Sigmoid colon (tissue), 7 donors: ENCODE data around the gene NCCRP1. TPM values are rescaled to one million over a fixed set of nuclear protein-coding genes. Genes with fewer than 3 reads are reported as not detected.

Experiments used
- DNase-seq: peaks from one replicate; pipeline ENCODE4 v3.0.0-alpha.2; 2019
- H3K27ac ChIP-seq, 4 donors: fragments of 200-600 bp; sonication (generic); one replicate each; pipeline ENCODE4 v1.5.1; 2016 to 2019; ENCODE audit warnings: mild to moderate bottlenecking in 1 of 4
- H3K27me3 ChIP-seq, 3 donors: fragments of 200-600 bp; sonication (generic); one replicate each; pipeline ENCODE4 v1.5.1; 2019; ENCODE audit warnings: mild to moderate bottlenecking in 1 of 3
- H3K36me3 ChIP-seq, 4 donors: fragments of 200-600 bp; sonication (generic); one replicate each; pipeline ENCODE4 v1.5.1; 2016 to 2019
- H3K4me1 ChIP-seq, 4 donors: fragments of 200-600 bp; sonication (generic); one replicate each; pipeline ENCODE4 v1.5.1; 2017 to 2019
- H3K4me3 ChIP-seq, 4 donors: fragments of 200-600 bp; sonication (generic); one replicate each; pipeline ENCODE4 v1.5.1; 2017 to 2019; ENCODE audit warnings: mild to moderate bottlenecking in 2 of 4, moderate library complexity in 1 of 4
- H3K9me3 ChIP-seq, 4 donors: fragments of 200-600 bp in 3 of 4; sonication (generic) in 3 of 4; one replicate each; pipeline versions ENCODE4 v1.5.1 to v1.6.1; 2013 to 2019
- EP300 ChIP-seq, 4 donors: sonication (generic); formaldehyde crosslinking; IDR thresholded peaks; one replicate each; pipeline ENCODE4 v1.6.1; 2017; ENCODE audit warnings: antibody characterized with exemption in 4 of 4
- POLR2A ChIP-seq, 2 donors: fragments of 450-650 bp; IDR thresholded peaks; one replicate each; pipeline ENCODE4 v1.6.1; 2016; ENCODE audit warnings: antibody characterized with exemption in 2 of 2, mild to moderate bottlenecking in 2 of 2, moderate library complexity in 2 of 2
- POLR2AphosphoS5 ChIP-seq, 4 donors: sonication (generic); formaldehyde crosslinking; IDR thresholded peaks; one replicate each; pipeline ENCODE4 v1.6.1; 2017; ENCODE audit warnings: antibody characterized with exemption in 4 of 4
- WGBS, 2 donors: extraction: QIAGEN DNeasy Blood & Tissue Kit; methylation state at CpG; one replicate each; pipeline ENCODE4 v1.1.7; 2013; 5-methylcytosine and 5-hydroxymethylcytosine counted together
- intact Hi-C: fragments of 100-400 bp; cut with DNase I; formaldehyde crosslinking; loops from one replicate; pipeline ENCODE4 v1.15.1; 2023
- polyA plus RNA-seq, 3 donors: library from polyadenylated mRNA; stranded (reverse); fragments of 200-250 nt; gene quantifications; one replicate each; pipeline ENCODE4 v1.2.3, GENCODE V29; 2013
- total RNA-seq, 4 donors: library from RNA; depleted of rRNA; stranded (reverse); fragments of >200 nt; gene quantifications; one replicate each; pipeline ENCODE4 v1.1.0, GENCODE V29; 2016
- TF ChIP-seq, protein P1 (sequence below), 4 experiments: fragments of 450-650 bp in 3 of 4; fragments of 200-600 bp in 1 of 4; IDR thresholded peaks; one replicate each; pipeline ENCODE4 v1.5.1; 2016 to 2019; ENCODE audit warnings: antibody characterized with exemption in 4 of 4, mild to moderate bottlenecking in 3 of 4, moderate library complexity in 2 of 4
- donor health status: healthy with polysubstance abuse.
- donor health status: Bipolar disorder and iron deficiency.
- donor health status: healthy.

Gene NCCRP1
- total and polyA plus RNA-seq, 7 donors, result 0.41 to 0.60 (median 0.52) TPM; not detected in 4

DNA sequence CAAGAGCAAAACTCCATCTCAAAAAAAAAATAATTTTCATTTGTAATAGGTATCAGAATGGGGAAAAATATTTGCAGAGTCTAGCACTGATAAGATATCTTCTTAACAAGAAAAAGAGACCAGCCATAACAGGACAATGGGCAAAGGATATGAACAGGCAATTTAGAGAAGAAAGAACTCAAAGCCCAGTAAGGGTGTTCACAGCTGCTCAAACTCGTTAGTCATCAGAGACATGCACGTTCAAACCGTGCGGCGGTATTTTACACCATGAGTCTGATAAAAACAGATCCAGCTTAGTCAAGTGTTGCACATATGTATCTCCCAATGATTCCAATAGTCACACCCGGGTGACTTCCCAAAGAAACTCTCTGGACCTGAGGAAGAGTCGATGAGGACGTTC is 13.7 kb upstream of the NCCRP1 start:
- H3K27me3 ChIP-seq, result peaks cover 0 to 8% (median 6%) of the 10 kb centered on the region in 3 donors
- no peak overlapping the region for H3K27ac ChIP-seq
- intact Hi-C loops, result no loop called here
- H3K4me1 ChIP-seq, result no peaks in the 10 kb centered on the region
- no peaks in the 10 kb centered on the region for H3K9me3 ChIP-seq
- TF ChIP-seq EP300 (IDR thresholded peaks at IDR 0.05) (no peak), POLR2A (IDR thresholded peaks at IDR 0.05) (no peak), POLR2AphosphoS5 (IDR thresholded peaks at IDR 0.05) (no peak)
- TF ChIP-seq, protein P1, sequence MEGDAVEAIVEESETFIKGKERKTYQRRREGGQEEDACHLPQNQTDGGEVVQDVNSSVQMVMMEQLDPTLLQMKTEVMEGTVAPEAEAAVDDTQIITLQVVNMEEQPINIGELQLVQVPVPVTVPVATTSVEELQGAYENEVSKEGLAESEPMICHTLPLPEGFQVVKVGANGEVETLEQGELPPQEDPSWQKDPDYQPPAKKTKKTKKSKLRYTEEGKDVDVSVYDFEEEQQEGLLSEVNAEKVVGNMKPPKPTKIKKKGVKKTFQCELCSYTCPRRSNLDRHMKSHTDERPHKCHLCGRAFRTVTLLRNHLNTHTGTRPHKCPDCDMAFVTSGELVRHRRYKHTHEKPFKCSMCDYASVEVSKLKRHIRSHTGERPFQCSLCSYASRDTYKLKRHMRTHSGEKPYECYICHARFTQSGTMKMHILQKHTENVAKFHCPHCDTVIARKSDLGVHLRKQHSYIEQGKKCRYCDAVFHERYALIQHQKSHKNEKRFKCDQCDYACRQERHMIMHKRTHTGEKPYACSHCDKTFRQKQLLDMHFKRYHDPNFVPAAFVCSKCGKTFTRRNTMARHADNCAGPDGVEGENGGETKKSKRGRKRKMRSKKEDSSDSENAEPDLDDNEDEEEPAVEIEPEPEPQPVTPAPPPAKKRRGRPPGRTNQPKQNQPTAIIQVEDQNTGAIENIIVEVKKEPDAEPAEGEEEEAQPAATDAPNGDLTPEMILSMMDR (IDR thresholded peaks at IDR 0.05), result no peak
- H3K36me3 ChIP-seq, result peaks cover 0 to 11% (median 9%) of the 10 kb centered on the region in 4 donors
- DNase-seq, result no peak
- H3K4me3 ChIP-seq, result no peak overlapping the region
- WGBS, 2 donors, result 79 to 87% methylated on average over 8 of the region's 8 CpGs

DNA sequence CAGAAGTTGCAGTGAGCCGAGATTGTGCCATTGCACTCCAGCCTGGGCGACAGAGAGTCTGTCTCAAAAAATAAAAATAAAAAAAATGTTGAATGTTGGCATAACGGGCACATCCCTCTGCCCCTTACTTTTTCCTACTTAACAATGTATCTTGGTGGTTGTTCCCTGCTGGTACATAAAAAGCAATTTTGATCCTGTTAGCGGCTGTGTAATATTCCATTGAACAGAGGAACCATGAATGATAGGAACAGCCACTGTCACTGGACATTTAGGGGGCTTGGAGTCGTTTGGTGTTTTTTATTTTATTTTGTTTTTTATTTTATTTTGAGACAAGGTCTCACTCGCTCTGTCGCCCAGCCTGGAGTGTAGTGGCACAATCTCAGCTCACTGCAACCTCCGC is 10.4 kb upstream of the NCCRP1 start:
- Histone ChIP-seq H3K36me3 (no peaks in the 10 kb centered on the region), H3K9me3 (no peaks in the 10 kb centered on the region), H3K4me3 (no peak overlapping the region), H3K4me1 (no peaks in the 10 kb centered on the region), H3K27ac (no peak overlapping the region), H3K27me3 (peaks cover 0 to 20% (median 6%) of the 10 kb centered on the region in 3 donors)
- TF ChIP-seq POLR2AphosphoS5 (IDR thresholded peaks at IDR 0.05) (no peak), POLR2A (IDR thresholded peaks at IDR 0.05) (no peak), EP300 (IDR thresholded peaks at IDR 0.05) (no peak)
- TF ChIP-seq, protein P1 (IDR thresholded peaks at IDR 0.05), result no peak
- intact Hi-C loops, result no loop called here
- 82 to 96% methylated on average over 8 of the region's 8 CpGs for WGBS, 2 donors
- DNase-seq, result no peak

DNA sequence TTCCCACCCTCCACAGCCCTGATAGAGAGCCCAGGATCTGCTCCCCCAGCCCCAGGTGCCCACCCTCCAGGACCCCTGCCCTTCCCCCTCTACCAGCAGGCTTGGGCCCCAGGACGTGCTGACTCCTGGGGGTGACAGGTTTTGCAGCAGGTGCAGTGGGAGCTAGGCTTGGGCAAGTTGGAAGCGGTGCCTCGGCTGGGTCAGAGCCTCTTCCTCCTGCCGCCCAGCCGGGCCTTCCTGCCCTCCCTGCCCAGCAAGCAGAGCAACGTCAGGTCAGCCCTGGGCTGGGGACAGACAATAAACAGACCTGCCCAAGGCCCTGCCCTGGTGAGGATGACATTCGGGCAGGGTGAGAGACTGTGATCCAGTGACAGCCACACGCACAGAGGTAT is 9.2 kb upstream of the NCCRP1 start:
- no peaks in the 10 kb centered on the region for H3K36me3 ChIP-seq
- no peak overlapping the region for H3K27ac ChIP-seq
- H3K4me3 ChIP-seq, result no peak overlapping the region
- 15 to 48% methylated on average over 8 of the region's 8 CpGs for WGBS, 2 donors
- H3K9me3 ChIP-seq, result no peaks in the 10 kb centered on the region
- intact Hi-C loops, result loop anchor here (1.0 kb wide), 2 partner anchors 65 to 141 kb away; no protein-coding TSS in a partner anchor
- no peak for DNase-seq
- H3K4me1 ChIP-seq, result no peaks in the 10 kb centered on the region
- peaks cover 0 to 20% (median 6%) of the 10 kb centered on the region in 3 donors for H3K27me3 ChIP-seq
- TF ChIP-seq, protein P1 (IDR thresholded peaks at IDR 0.05), result peak in 1 of 4 experiments; percentile 38
- TF ChIP-seq EP300 (IDR thresholded peaks at IDR 0.05) (no peak), POLR2AphosphoS5 (IDR thresholded peaks at IDR 0.05) (no peak)

DNA sequence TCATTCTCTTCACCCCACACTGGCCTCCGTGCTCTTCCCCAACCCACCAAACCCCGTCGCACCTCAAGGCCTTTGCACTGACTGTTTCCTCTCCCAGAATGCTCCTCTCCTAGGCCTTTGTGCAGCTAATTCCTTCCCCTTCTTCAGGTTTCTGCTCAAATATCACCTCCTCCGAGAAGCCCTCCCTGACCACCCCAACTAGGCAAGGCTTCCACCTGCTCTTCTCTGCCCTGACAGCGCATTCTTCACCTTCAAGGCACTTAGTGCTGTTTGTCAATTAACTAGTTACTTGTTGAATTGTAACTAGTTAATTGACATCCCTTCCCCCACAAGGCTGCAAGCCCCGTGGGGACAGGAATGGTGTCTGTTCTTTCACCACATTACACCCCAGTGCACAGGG is 7.8 kb upstream of the NCCRP1 start:
- TF ChIP-seq, protein P1 (IDR thresholded peaks at IDR 0.05), result no peak
- TF ChIP-seq EP300 (IDR thresholded peaks at IDR 0.05) (no peak), POLR2A (IDR thresholded peaks at IDR 0.05) (no peak), POLR2AphosphoS5 (IDR thresholded peaks at IDR 0.05) (no peak)
- H3K4me1 ChIP-seq, result no peaks in the 10 kb centered on the region
- peaks cover 0 to 20% (median 6%) of the 10 kb centered on the region in 3 donors for H3K27me3 ChIP-seq
- WGBS, 2 donors, result 59 to 72% methylated on average over 6 of the region's 6 CpGs
- no peak overlapping the region for H3K4me3 ChIP-seq
- H3K36me3 ChIP-seq, result no peaks in the 10 kb centered on the region
- no peaks in the 10 kb centered on the region for H3K9me3 ChIP-seq
- no peak for DNase-seq
- intact Hi-C loops, result no loop called here
- no peak overlapping the region for H3K27ac ChIP-seq

DNA sequence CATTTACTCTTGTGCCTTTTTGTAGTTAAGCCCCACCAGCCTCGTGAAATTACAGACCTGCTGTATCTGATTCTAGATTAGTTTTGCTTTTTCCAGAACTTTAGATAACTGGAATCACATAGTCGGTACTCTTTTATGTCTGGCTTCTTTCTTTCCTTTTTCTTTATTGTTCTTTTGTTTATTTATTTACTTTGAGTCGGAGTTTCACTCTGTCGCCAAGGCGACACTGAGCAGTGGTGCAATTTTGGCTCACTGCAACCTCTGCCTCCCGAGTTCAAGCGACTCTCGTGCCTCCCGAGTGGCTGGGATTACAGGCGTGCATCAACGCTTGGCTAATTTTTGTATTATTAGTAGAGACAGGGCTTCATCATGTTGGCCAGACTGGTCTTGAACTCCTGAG is 6.0 kb upstream of the NCCRP1 start:
- no peaks in the 10 kb centered on the region for H3K4me1 ChIP-seq
- H3K27me3 ChIP-seq, result peaks cover 0 to 30% (median 17%) of the 10 kb centered on the region in 3 donors
- no peak overlapping the region for H3K4me3 ChIP-seq
- TF ChIP-seq EP300 (IDR thresholded peaks at IDR 0.05) (no peak), POLR2A (IDR thresholded peaks at IDR 0.05) (no peak), POLR2AphosphoS5 (IDR thresholded peaks at IDR 0.05) (no peak)
- TF ChIP-seq, protein P1 (IDR thresholded peaks at IDR 0.05), result no peak
- no peaks in the 10 kb centered on the region for H3K36me3 ChIP-seq
- intact Hi-C loops, result no loop called here
- H3K27ac ChIP-seq, result no peak overlapping the region
- WGBS, 2 donors, result 17 to 56% methylated on average over 11 of the region's 11 CpGs
- DNase-seq, result no peak
- no peaks in the 10 kb centered on the region for H3K9me3 ChIP-seq
